Activated CD4-positive, alpha-beta T cell treated with anti-CD3 and anti-CD28 coated beads for 36 hours (primary cell): ENCODE results near the gene JAZF1. TPM values are rescaled to one million over a fixed set of nuclear protein-coding genes. Genes with fewer than 3 reads are reported as not detected.

Experiments used
- ATAC-seq: fragments of 200-7000 bp; cut with Tn5 transposase; one replicate; pipeline ENCODE4 v1.10.0; 2021; ENCODE audit warnings: mild to moderate bottlenecking, moderate library complexity
- CTCF ChIA-PET: fragments of 350-600 bp; sonication (Branson Sonifier 250); formaldehyde crosslinking; loops from one replicate; lab custom pipeline; 2021; ENCODE audit warnings: antibody characterized with exemption; lab: Charles Lee
- POLR2A ChIA-PET: fragments of 350-600 bp; sonication (Branson Sonifier 250); formaldehyde crosslinking; loops from one replicate; lab custom pipeline; 2021; ENCODE audit warnings: antibody characterized with exemption, inconsistent platforms; lab: Charles Lee
- DNase-seq: peaks from one replicate; pipeline ENCODE4 v3.0.0-alpha.2; 2020
- H3K27ac Mint-ChIP-seq: one replicate; pipeline ENCODE4 v1.8.0; 2021; ENCODE audit warnings: mixed read lengths
- H3K27me3 Mint-ChIP-seq: one replicate; pipeline ENCODE4 v1.8.0; 2021; ENCODE audit warnings: mixed read lengths
- H3K36me3 Mint-ChIP-seq: one replicate; pipeline ENCODE4 v1.8.0; 2021; ENCODE audit warnings: low read depth, mixed read lengths
- H3K4me1 Mint-ChIP-seq: one replicate; pipeline ENCODE4 v1.8.0; 2021; ENCODE audit warnings: mixed read lengths
- H3K4me3 Mint-ChIP-seq: one replicate; pipeline ENCODE4 v1.8.0; 2021; ENCODE audit warnings: mild to moderate bottlenecking, moderate library complexity, mixed read lengths
- H3K9me3 Mint-ChIP-seq: one replicate; pipeline ENCODE4 v1.8.0; 2021; ENCODE audit warnings: low read depth, mixed read lengths
- intact Hi-C, 2 experiments: fragments of 100-400 bp; cut with DNase I in 1 of 2; cut with micrococcal nuclease in 1 of 2; formaldehyde crosslinking; loops; one replicate each; pipeline versions ENCODE4 v1.14.2 to v1.15.1; 2022 to 2024; cut with DNase I, micrococcal nuclease
- total RNA-seq, 2 experiments: library from RNA; stranded (reverse); gene quantifications; one replicate each; pipeline ENCODE4 v1.2.3, GENCODE V29; 2021

JAZF1 gene
- total RNA-seq, 2 experiments from 2014 or later: 5.2 to 6.9 TPM

DNA sequence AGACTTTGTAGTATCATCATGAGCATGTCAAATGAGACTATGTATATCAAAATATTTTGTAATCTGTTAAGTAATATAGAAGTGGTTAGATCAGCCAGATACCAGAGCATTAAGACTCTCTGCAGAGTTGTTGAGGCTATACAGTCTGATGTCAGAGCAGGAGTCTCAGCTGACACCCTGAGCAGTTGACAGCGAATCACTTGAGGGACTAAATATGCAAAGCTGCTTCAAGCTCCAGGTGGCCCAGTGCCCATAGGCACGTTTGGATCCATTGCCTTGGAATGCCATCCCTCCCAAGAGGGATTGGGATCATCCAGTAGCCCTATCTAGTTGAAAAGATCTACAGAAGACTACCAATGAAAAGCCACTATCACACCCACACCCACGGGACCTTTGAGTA is 230.5 kb downstream of the JAZF1 start:
- Mint-ChIP-seq H3K9me3 (no peaks in the 10 kb centered on the region), H3K4me1 (peaks cover 33% of the 10 kb centered on the region), H3K4me3 (no peak overlapping the region), H3K36me3 (peaks cover 3% of the 10 kb centered on the region), H3K27me3 (no peaks in the 10 kb centered on the region), H3K27ac (no peak overlapping the region)
- ChIA-PET POLR2A (no interaction called here), CTCF (interaction anchor here (1.3 kb wide), 1 partner anchor 30 kb away, joined by 3 read pairs; no protein-coding TSS in a partner anchor)
- intact Hi-C loops: no loop called here
- DNase-seq (no peak), ATAC-seq (no peak)

DNA sequence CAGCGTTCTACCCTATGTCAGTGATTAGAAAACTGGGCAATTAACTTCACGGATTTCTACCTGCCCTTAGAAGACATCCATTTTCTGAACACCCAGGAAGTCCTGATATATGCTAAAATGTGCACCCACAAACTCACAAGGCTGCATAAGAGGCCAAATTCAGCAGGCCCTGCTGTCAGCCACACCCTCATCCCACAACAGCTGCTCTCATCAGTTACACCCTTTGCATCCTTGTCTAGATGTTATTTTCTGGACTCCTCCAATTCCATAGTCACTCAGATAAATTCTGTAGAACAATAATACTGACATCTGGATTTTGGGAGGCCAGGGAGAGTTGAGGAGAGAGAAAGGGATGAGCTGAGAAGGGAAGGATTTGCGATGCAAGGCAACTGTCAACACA is 231.7 kb downstream of the JAZF1 start:
- CTCF ChIA-PET: no interaction called here
- POLR2A ChIA-PET: no interaction called here
- no peak for ATAC-seq
- no peak for DNase-seq
- Mint-ChIP-seq H3K4me1 (peaks cover 26% of the 10 kb centered on the region), H3K4me3 (no peak overlapping the region), H3K27me3 (no peaks in the 10 kb centered on the region), H3K9me3 (no peaks in the 10 kb centered on the region), H3K36me3 (peaks cover 5% of the 10 kb centered on the region), H3K27ac (no peak overlapping the region)
- intact Hi-C loops: no loop called here

DNA sequence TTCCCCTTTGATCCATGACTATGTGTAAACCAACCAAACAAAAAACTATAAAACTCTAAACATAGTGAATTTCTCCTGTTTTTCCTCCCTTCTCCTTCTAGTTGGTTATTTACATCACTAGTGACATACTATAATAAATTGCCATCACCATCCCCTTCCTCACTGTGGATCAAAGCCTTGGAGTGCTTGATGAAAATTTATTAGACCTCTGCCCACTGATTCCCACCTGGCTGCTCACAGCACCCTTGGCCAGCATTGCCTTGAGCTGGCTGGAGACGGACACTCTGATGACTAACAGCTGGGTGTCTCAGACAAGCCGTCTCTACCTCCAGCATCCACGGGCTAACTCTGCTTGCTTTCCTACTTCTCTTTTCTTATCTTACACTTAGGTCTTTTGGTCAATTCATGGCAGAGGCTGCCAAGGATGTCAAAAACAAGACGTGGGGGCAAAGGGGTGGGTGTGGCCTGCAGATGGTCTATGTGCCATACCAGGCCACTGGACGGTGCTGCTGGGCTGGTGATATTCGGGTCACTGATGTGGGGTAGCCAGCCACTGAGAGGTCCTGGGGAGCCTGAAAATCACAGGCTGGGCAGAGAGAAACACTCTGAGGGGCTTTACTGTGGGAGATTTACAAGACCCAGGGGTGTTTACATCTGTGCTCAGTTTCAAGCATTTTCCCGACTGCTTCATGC is 232.9 kb downstream of the JAZF1 start:
- H3K27ac Mint-ChIP-seq: no peak overlapping the region
- intact Hi-C loops: no loop called here
- ATAC-seq: no peak
- peaks cover 6% of the 10 kb centered on the region for H3K36me3 Mint-ChIP-seq
- H3K9me3 Mint-ChIP-seq: no peaks in the 10 kb centered on the region
- no peak overlapping the region for H3K4me3 Mint-ChIP-seq
- H3K27me3 Mint-ChIP-seq: no peaks in the 10 kb centered on the region
- POLR2A ChIA-PET: no interaction called here
- DNase-seq: no peak
- H3K4me1 Mint-ChIP-seq: peaks cover 16% of the 10 kb centered on the region
- CTCF ChIA-PET: interaction anchor here (1.3 kb wide), 1 partner anchor 149 kb away, joined by 7 read pairs; no protein-coding TSS in a partner anchor

DNA sequence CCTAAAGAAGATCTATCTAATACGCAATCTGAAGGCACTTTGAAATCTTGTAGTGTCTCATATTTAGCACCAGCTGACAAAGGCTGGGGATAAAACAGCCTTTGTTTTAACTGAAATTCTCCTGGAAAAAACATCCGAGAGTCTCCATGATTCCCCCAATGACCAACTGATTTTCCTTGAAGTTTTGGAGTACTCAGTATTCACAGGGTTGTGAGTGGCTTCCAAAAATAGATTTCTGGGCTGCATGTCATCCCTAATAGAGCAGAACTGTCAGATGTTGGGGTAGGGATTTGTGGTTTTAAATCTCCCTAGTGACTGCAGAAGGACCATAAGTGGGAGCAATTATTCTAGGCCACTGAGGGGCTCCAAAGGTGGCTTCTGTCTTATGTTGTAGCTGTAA is 234.2 kb downstream of the JAZF1 start:
- intact Hi-C loops: no loop called here
- DNase-seq (no peak), ATAC-seq (no peak)
- Mint-ChIP-seq H3K4me3 (no peak overlapping the region), H3K4me1 (peaks cover 2% of the 10 kb centered on the region), H3K27ac (no peak overlapping the region), H3K36me3 (peaks cover 8% of the 10 kb centered on the region), H3K9me3 (no peaks in the 10 kb centered on the region), H3K27me3 (no peaks in the 10 kb centered on the region)
- ChIA-PET POLR2A (no interaction called here), CTCF (interaction anchor here (0.7 to 1.3 kb wide), 2 partner anchors 150 to 862 kb away, joined by 3 to 7 read pairs; no protein-coding TSS in a partner anchor)

DNA sequence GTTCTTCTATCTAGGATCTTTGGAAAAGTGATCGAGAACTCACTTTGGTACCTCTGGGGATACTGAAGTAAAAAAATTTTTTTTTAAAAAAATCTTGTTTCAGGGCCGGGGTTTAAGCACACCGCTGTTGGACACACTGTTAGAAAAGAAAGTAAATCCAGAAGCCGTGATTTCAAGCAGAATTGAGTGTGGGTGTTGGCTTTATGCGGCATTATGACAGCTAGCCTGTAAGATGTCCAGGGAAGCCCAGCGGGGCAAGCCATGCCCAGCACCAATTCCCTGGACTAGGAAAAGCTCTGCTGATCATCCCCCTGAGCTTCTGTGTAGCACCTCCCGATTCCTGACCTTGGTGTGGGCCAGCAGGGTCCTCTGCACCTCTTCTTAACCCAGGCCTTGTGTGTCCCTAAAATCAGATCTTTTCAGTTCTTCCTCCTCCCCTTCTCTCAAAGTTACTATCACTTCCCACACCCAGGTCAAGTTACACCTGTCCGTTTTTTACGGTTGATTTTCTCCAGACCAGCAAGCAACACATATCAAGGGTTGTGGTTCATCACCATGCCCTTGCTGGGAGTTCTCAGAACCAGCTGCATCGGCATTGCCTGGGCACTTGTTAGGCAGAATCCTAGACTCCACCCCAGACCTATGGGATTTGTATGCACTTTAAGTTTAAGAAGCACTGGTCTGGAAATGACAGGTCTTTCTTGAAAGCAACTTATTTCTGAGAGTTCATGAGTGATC is 235.4 kb downstream of the JAZF1 start:
- peaks cover 2% of the 10 kb centered on the region for H3K4me1 Mint-ChIP-seq
- CTCF ChIA-PET: interaction anchor here (0.7 kb wide), 1 partner anchor 117 kb away, joined by 3 read pairs; no protein-coding TSS in a partner anchor
- H3K27ac Mint-ChIP-seq: no peak overlapping the region

DNA sequence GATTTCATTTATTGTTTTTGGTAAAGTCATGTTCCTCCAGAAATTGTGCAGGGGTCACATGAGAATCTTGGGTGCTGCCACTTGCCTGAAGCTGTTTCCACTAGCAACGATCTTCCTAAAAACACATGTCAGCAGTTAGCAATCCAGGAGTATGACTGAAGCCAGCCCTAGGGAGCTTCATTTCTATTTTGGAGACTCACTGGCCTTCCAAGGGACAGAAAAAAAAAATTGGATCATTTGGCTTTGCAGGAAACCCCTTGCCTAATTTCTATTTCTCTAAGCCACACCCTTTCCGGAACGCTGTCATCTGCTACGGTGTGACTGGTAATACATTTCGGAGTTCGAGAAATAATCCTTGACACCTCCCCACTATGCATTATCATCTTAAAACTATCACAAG is 236.0 kb downstream of the JAZF1 start:
- H3K36me3 Mint-ChIP-seq: peaks cover 12% of the 10 kb centered on the region
- no peak overlapping the region for H3K4me3 Mint-ChIP-seq
- ATAC-seq (no peak), DNase-seq (no peak)
- ChIA-PET CTCF (interaction anchor here (0.7 kb wide), 1 partner anchor 117 kb away, joined by 3 read pairs; no protein-coding TSS in a partner anchor), POLR2A (no interaction called here)
- peaks cover 1% of the 10 kb centered on the region for H3K9me3 Mint-ChIP-seq
- H3K27me3 Mint-ChIP-seq: no peaks in the 10 kb centered on the region
- intact Hi-C loops: no loop called here
- H3K27ac Mint-ChIP-seq: no peak overlapping the region
- peaks cover 2% of the 10 kb centered on the region for H3K4me1 Mint-ChIP-seq

More for the DNA sequence above, 235.4 kb downstream of the JAZF1 start:
- Mint-ChIP-seq H3K9me3 (peaks cover under 1% of the 10 kb centered on the region), H3K4me3 (no peak overlapping the region), H3K27me3 (no peaks in the 10 kb centered on the region), H3K36me3 (peaks cover 13% of the 10 kb centered on the region)
- intact Hi-C loops: no loop called here
- ATAC-seq: no peak
- DNase-seq: no peak
- POLR2A ChIA-PET: no interaction called here

DNA sequence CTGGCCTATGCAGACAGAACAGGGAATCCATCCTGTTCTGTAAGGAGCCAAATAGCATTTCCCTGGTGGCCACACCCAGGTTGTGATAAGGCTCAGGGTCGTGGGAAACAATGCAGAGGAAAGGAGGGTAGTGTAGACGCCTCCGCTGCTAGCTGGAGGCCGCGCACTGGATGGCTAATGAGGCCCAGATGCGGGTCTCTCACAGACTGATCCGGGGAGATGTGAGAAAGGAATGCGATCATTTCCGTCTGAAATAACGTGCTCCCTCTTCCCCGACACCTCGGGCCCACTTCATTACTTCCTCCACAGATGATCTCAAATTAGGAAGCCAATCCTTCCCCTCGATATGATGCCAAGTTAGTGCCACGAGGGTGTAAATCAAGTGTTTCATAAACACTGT is 237.4 kb downstream of the JAZF1 start:
- peaks cover 12% of the 10 kb centered on the region for H3K36me3 Mint-ChIP-seq
- no peak for DNase-seq
- H3K4me3 Mint-ChIP-seq: no peak overlapping the region
- peaks cover 1% of the 10 kb centered on the region for H3K9me3 Mint-ChIP-seq
- no peaks in the 10 kb centered on the region for H3K27me3 Mint-ChIP-seq
- ATAC-seq: no peak
- no peak overlapping the region for H3K27ac Mint-ChIP-seq
- ChIA-PET POLR2A (no interaction called here), CTCF (no interaction called here)
- H3K4me1 Mint-ChIP-seq: no peaks in the 10 kb centered on the region
- intact Hi-C loops: no loop called here

DNA sequence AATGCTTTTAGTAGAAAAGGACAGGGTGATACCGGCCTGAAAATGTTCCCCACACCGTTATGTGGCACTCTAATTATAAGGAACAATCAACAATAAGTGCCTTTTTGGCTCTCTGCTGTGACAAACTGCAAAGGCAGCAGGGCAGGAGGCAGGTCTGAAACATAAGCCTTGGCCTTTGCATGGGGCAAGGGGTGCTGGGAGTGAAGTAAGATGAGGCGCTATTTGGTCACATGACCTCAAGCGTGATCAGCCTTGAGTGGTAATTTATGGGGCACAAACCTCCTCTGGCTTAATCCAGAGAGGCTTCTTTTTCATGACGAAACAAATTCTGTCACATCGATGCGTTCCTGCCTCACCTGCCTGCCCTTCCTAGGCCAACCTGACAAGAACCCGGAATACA is 237.9 kb downstream of the JAZF1 start:
- Mint-ChIP-seq H3K36me3 (peaks cover 12% of the 10 kb centered on the region), H3K4me1 (no peaks in the 10 kb centered on the region), H3K4me3 (no peak overlapping the region), H3K27ac (no peak overlapping the region), H3K27me3 (no peaks in the 10 kb centered on the region), H3K9me3 (peaks cover 1% of the 10 kb centered on the region)
- ChIA-PET CTCF (no interaction called here), POLR2A (no interaction called here)
- ATAC-seq (no peak), DNase-seq (no peak)
- intact Hi-C loops: no loop called here

DNA sequence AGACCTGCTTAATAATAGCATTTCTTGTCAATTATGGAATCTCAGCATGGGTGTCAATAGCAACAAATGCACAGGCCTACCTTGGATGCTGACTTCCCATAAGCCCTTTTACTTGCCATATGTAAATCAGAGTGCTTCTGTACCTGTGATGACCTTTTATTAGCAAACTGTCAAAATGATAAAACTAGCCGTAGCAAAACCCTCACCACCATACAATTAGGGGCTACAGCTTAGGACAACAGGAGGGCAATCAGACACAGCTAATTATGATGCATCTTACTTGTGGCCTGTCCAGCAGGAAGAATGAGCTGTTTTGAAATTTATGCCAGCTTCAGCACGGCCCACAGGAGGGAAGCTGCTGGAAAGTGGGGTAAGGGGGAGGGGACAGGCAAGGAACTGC is 239.1 kb downstream of the JAZF1 start:
- H3K9me3 Mint-ChIP-seq: peaks cover 1% of the 10 kb centered on the region
- DNase-seq (no peak), ATAC-seq (no peak)
- ChIA-PET POLR2A (no interaction called here), CTCF (interaction anchor here (0.8 kb wide), 2 partner anchors 12 to 29 kb away, joined by 3 to 4 read pairs; no protein-coding TSS in a partner anchor)
- intact Hi-C loops: no loop called here
- no peaks in the 10 kb centered on the region for H3K4me1 Mint-ChIP-seq
- peaks cover 12% of the 10 kb centered on the region for H3K36me3 Mint-ChIP-seq
- H3K27ac Mint-ChIP-seq: no peak overlapping the region
- H3K4me3 Mint-ChIP-seq: no peak overlapping the region
- H3K27me3 Mint-ChIP-seq: no peaks in the 10 kb centered on the region

DNA sequence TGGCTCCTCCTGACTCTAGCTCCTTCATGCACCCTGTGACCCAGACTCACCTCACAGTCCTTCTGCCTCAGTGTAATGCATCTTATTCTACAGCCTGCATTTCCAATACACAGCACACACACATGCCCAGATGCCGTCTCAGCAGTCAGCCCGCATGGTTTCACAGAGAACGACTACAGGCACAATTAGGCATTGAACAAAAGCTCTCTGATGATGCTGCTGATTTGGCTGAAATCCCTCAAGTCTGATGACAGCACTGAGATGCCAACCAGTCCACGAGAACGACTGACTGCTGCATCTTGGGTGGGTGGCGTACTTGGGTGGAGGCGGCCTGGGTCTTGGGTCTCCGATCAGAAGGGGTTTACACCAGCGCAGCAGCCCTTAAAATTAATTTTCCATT is 240.3 kb downstream of the JAZF1 start:
- intact Hi-C loops: no loop called here
- no peaks in the 10 kb centered on the region for H3K27me3 Mint-ChIP-seq
- ChIA-PET CTCF (no interaction called here), POLR2A (no interaction called here)
- no peak overlapping the region for H3K4me3 Mint-ChIP-seq
- no peaks in the 10 kb centered on the region for H3K4me1 Mint-ChIP-seq
- peaks cover 12% of the 10 kb centered on the region for H3K36me3 Mint-ChIP-seq
- peaks cover 1% of the 10 kb centered on the region for H3K9me3 Mint-ChIP-seq
- H3K27ac Mint-ChIP-seq: no peak overlapping the region
- ATAC-seq: no peak
- DNase-seq: no peak

DNA sequence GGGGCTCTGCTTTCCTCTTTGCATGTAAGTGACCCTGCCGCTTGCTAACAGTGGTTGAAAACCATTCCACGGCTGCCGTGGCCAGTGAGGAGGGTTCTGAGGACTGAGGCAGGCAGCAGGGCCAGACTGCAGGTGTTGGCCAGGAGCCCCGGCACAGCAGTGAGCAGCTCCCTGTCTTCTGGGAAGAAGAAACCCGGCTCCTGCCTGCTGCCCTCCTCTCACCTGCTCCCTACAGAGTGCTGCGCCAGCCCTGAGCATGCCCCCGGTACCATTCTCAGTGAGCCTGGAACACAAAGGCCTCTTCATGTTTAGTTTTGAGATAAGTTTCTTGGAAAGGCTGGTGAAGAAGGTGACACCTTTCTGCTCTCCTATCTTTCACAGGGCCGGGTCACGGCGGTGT is 240.7 kb downstream of the JAZF1 start:
- ChIA-PET CTCF (no interaction called here), POLR2A (no interaction called here)
- ATAC-seq: no peak

More for the DNA sequence above, 240.7 kb downstream of the JAZF1 start:
- peaks cover 12% of the 10 kb centered on the region for H3K36me3 Mint-ChIP-seq
- peaks cover 1% of the 10 kb centered on the region for H3K9me3 Mint-ChIP-seq
- H3K27me3 Mint-ChIP-seq: no peaks in the 10 kb centered on the region
- DNase-seq: no peak
- intact Hi-C loops: loop anchor here in 1 of 2 experiments (5.0 kb wide), 1 partner anchor 82 kb away; no protein-coding TSS in a partner anchor
- H3K4me3 Mint-ChIP-seq: no peak overlapping the region
- no peaks in the 10 kb centered on the region for H3K4me1 Mint-ChIP-seq
- H3K27ac Mint-ChIP-seq: no peak overlapping the region
